ENCODE data around the gene GPR55. TPM values are rescaled to one million over a fixed set of nuclear protein-coding genes. Genes with fewer than 3 reads are reported as not detected.

The GPR55 gene
- total RNA-seq, 2 donors from 2014 or later = not detected

- Histone ChIP-seq H3K4me1 (peaks cover 9% of the 10 kb centered on the region), H3K4me3 (no peak overlapping the region), H3K9me3 (no peaks in the 10 kb centered on the region), H3K27ac (no peak overlapping the region), H3K27me3 (peaks cover 4 to 18% of the 10 kb centered on the region in 2 donors), H3K36me3 (replicated peaks in 1 of 2; ENCODE audit: insufficient read depth in 1 of 2, low read depth in 2 of 2) (no peaks in the 10 kb centered on the region)
- intact Hi-C loops (cut with DNase I) = no loop called here
- WGBS, 2 donors = 65 to 72% methylated on average over 1 of the region's 1 CpG
- TF ChIP-seq POLR2A (IDR thresholded peaks at IDR 0.05) (no peak), CTCF (IDR thresholded peaks at IDR 0.05) (no peak)
- DNase-seq = no peak
- no peak for ATAC-seq
These were observed 30.2 kb upstream of the GPR55 start for GRCh38 chr2:230955163-230955737.

GRCh38 chr2:230954746-230955145 lies 29.7 kb upstream of the GPR55 start:
- DNase-seq (no peak), ATAC-seq (no peak)
- Histone ChIP-seq H3K36me3 (replicated peaks in 1 of 2; ENCODE audit: insufficient read depth in 1 of 2, low read depth in 2 of 2) (no peaks in the 10 kb centered on the region), H3K4me1 (peaks cover 9% of the 10 kb centered on the region), H3K27me3 (peaks cover 4 to 18% of the 10 kb centered on the region in 2 donors), H3K4me3 (no peak overlapping the region), H3K9me3 (no peaks in the 10 kb centered on the region), H3K27ac (no peak overlapping the region)
- intact Hi-C loops (cut with DNase I) = no loop called here
- no peak for TF ChIP-seq CTCF (IDR thresholded peaks at IDR 0.05)

GRCh38 chr2:230953845-230954244 lies 28.8 kb upstream of the GPR55 start:
- Histone ChIP-seq H3K4me3 (no peak overlapping the region), H3K27ac (no peak overlapping the region), H3K36me3 (replicated peaks in 1 of 2; ENCODE audit: insufficient read depth in 1 of 2, low read depth in 2 of 2) (no peaks in the 10 kb centered on the region), H3K27me3 (peaks cover 4 to 16% of the 10 kb centered on the region in 2 donors), H3K9me3 (no peaks in the 10 kb centered on the region), H3K4me1 (peaks cover 9% of the 10 kb centered on the region)
- intact Hi-C loops (cut with DNase I) = no loop called here
- DNase-seq (no peak), ATAC-seq (no peak)
- 65 to 73% methylated on average over 8 to 9 of the region's 9 CpGs for WGBS, 2 donors
- TF ChIP-seq POLR2A (IDR thresholded peaks at IDR 0.05) (no peak), CTCF (IDR thresholded peaks at IDR 0.05) (no peak)

GRCh38 chr2:230952226-230952956 lies 27.3 kb upstream of the GPR55 start:
- H3K4me3 ChIP-seq = no peak overlapping the region
- peaks cover under 1 to 5% of the 10 kb centered on the region in 2 donors for H3K27me3 ChIP-seq
- DNase-seq (no peak), ATAC-seq (no peak)
- intact Hi-C loops (cut with DNase I) = no loop called here
- 82 to 87% methylated on average over 10 of the region's 10 CpGs for WGBS, 2 donors
- no peaks in the 10 kb centered on the region for H3K9me3 ChIP-seq
- no peaks in the 10 kb centered on the region for H3K36me3 ChIP-seq (replicated peaks in 1 of 2; ENCODE audit: insufficient read depth in 1 of 2, low read depth in 2 of 2)
- H3K27ac ChIP-seq = no peak overlapping the region
- no peak for TF ChIP-seq CTCF (IDR thresholded peaks at IDR 0.05)
- H3K4me1 ChIP-seq = peaks cover 4% of the 10 kb centered on the region

- intact Hi-C loops (cut with DNase I) = no loop called here
These were observed 26.4 kb upstream of the GPR55 start for GRCh38 chr2:230951396-230951795.

More at GRCh38 chr2:230951396-230951795, 26.4 kb upstream of the GPR55 start:
- Histone ChIP-seq H3K4me1 (no peaks in the 10 kb centered on the region), H3K27me3 (no peaks in the 10 kb centered on the region), H3K4me3 (no peak overlapping the region), H3K36me3 (replicated peaks in 1 of 2; ENCODE audit: insufficient read depth in 1 of 2, low read depth in 2 of 2) (no peaks in the 10 kb centered on the region), H3K27ac (no peak overlapping the region), H3K9me3 (no peaks in the 10 kb centered on the region)
- ATAC-seq (no peak), DNase-seq (no peak)
- TF ChIP-seq POLR2A (IDR thresholded peaks at IDR 0.05) (no peak), CTCF (IDR thresholded peaks at IDR 0.05) (no peak)
- 89 to 93% methylated on average over 2 of the region's 2 CpGs for WGBS, 2 donors
